Chondrocyte (in vitro differentiated cells): ENCODE data around the gene SCD. TPM values are rescaled to one million over a fixed set of nuclear protein-coding genes. Genes with fewer than 3 reads are reported as not detected.
"Not testable (repeated sequence)": the region's sequence is repeated elsewhere in the genome, so short reads cannot be mapped to it uniquely, and the experiment has no call there.

ENCODE experiments used
- DNase-seq: peaks from one replicate; pipeline ENCODE4 v3.0.0; 2021; ENCODE audit warnings: mixed read lengths, low spot score
- H3K27ac Mint-ChIP-seq: one replicate; pipeline ENCODE4 v1.8.0; 2021; ENCODE audit warnings: mild to moderate bottlenecking, moderate library complexity, mixed read lengths; ENCODE audit not compliant: unreplicated experiment
- H3K27me3 Mint-ChIP-seq: 2 replicates; pipeline ENCODE4 v1.8.0; 2021; ENCODE audit warnings: low read depth, mixed read lengths
- H3K36me3 Mint-ChIP-seq: 2 replicates; pipeline ENCODE4 v1.8.0; 2021; ENCODE audit warnings: low read depth, mixed read lengths
- H3K4me1 Mint-ChIP-seq: 2 replicates; pipeline ENCODE4 v1.8.0; 2021; ENCODE audit warnings: low read depth, mild to moderate bottlenecking, mixed read lengths
- H3K4me3 Mint-ChIP-seq: one replicate; pipeline ENCODE4 v1.8.0; 2021; ENCODE audit warnings: mild to moderate bottlenecking, moderate library complexity, mixed read lengths; ENCODE audit not compliant: unreplicated experiment
- H3K9me3 Mint-ChIP-seq: 2 replicates; pipeline ENCODE4 v1.8.0; 2021; ENCODE audit warnings: low read depth, mixed read lengths
- CTCF ChIP-seq: fragments of 200-600 bp; sonication (generic); IDR thresholded peaks from 2 replicates; pipeline ENCODE4 v1.5.0; 2021; ENCODE audit warnings: antibody characterized with exemption, mild to moderate bottlenecking, moderate library complexity
- total RNA-seq: library from RNA; stranded (reverse); gene quantifications from 3 replicates; pipeline ENCODE4 v1.2.1, GENCODE V29; 2021

Gene SCD
- total RNA-seq, 1 donor from 2014 or later = 74.1 TPM

GRCh38 chr10:100372415-100373297 lies 25.6 kb downstream of the SCD start:
- H3K9me3 Mint-ChIP-seq = no peaks in the 10 kb centered on the region
- no peaks in the 10 kb centered on the region for H3K36me3 Mint-ChIP-seq
- no peaks in the 10 kb centered on the region for H3K27me3 Mint-ChIP-seq

GRCh38 chr10:100373298-100374199 lies 26.5 kb downstream of the SCD start:
- peak; percentile 13 for TF ChIP-seq CTCF
- Mint-ChIP-seq H3K9me3 (no peaks in the 10 kb centered on the region), H3K36me3 (no peaks in the 10 kb centered on the region), H3K4me3 (no peak overlapping the region), H3K27me3 (no peaks in the 10 kb centered on the region), H3K4me1 (peaks cover 14% of the 10 kb centered on the region), H3K27ac (no peak overlapping the region)
- peak; percentile 99 for DNase-seq

More at GRCh38 chr10:100372415-100373297, 25.6 kb downstream of the SCD start:
- Mint-ChIP-seq H3K4me1 (peaks cover 14% of the 10 kb centered on the region), H3K27ac (no peak overlapping the region), H3K4me3 (no peak overlapping the region)
- no peak for DNase-seq
- TF ChIP-seq CTCF = no peak

GRCh38 chr10:100374200-100374655 lies 27.2 kb downstream of the SCD start:
- no peak for TF ChIP-seq CTCF
- no peak for DNase-seq
- no peaks in the 10 kb centered on the region for H3K36me3 Mint-ChIP-seq
- no peaks in the 10 kb centered on the region for H3K9me3 Mint-ChIP-seq
- no peaks in the 10 kb centered on the region for H3K27me3 Mint-ChIP-seq
- no peak overlapping the region for H3K27ac Mint-ChIP-seq
- H3K4me3 Mint-ChIP-seq = no peak overlapping the region
- H3K4me1 Mint-ChIP-seq = peaks cover 14% of the 10 kb centered on the region

- H3K4me3 Mint-ChIP-seq, H3K9me3 Mint-ChIP-seq, DNase-seq, H3K36me3 Mint-ChIP-seq, H3K27me3 Mint-ChIP-seq: not testable (repeated sequence)
- Mint-ChIP-seq H3K27ac (peak overlapping the region; percentile 22), H3K4me1 (peaks cover 14% of the 10 kb centered on the region)
Observed at GRCh38 chr10:100374677-100375353, 27.8 kb downstream of the SCD start.

- not testable (repeated sequence) for H3K4me3 Mint-ChIP-seq, H3K27ac Mint-ChIP-seq, H3K9me3 Mint-ChIP-seq, H3K4me1 Mint-ChIP-seq, DNase-seq, H3K27me3 Mint-ChIP-seq, H3K36me3 Mint-ChIP-seq
Observed at GRCh38 chr10:100376656-100377055, 29.6 kb downstream of the SCD start.
